ENCODE data around the gene LIN54. TPM values are rescaled to one million over a fixed set of nuclear protein-coding genes. Genes with fewer than 3 reads are reported as not detected.

Gene LIN54
- total and polyA plus RNA-seq, 9 of the 15 experiments (the other 6 are each of a cell fraction or from before 2014, with no cell fraction given) = 2.2 to 22.5 (median 15.8) TPM

DNA sequence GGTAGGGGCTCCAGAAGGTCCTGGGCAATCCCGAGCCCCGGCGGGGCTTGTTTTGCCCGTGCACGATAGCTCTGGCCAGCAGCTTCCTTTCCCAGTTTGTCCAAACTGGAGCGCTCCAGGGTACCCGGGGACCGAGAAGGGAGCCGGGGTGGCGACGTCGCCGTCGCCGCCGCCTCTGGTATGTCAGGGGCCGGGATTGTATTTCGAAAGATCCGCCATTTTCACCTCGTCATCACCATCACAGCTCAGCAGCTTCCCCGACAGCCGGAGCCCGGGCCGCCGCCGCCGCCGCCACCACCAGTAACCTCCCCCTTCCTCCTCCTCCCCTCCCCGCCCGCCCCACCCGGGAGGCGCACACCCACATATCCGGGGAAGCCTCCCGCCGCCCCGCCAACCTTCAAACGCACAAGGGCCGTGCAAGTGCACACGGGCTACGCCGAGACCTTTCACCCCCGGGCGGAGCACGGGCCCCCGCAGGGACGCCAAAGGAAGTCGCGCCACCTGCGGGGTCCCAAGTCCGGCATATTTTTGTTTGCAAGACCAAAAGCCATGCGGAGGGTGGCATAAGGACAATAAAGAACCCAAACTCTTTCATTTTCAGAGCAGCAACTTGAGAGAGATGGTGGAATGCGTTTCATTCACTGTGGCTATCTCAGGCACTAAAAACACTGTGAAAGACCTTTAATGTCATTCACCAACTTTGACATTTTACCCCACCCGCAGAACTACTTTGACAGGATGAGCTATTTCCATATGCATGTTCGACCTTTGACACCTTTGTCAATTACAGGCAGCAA, at the start of gene LIN54 (continued):
- TF ChIP-seq TCF3 (CRISPR knock-in tag; IDR thresholded peaks at IDR 0.05) = 0 out of 2 replicates have a peak, but pooled peaks have one; percentile 5
- no peak for TF ChIP-seq POLR3G (IDR thresholded peaks at IDR 0.05; ENCODE audit: extremely low read depth, insufficient read length, insufficient replicate concordance)
- no peak for TF ChIP-seq ZFP1 (CRISPR knock-in tag; IDR thresholded peaks at IDR 0.05)
- TF ChIP-seq, protein P1, sequence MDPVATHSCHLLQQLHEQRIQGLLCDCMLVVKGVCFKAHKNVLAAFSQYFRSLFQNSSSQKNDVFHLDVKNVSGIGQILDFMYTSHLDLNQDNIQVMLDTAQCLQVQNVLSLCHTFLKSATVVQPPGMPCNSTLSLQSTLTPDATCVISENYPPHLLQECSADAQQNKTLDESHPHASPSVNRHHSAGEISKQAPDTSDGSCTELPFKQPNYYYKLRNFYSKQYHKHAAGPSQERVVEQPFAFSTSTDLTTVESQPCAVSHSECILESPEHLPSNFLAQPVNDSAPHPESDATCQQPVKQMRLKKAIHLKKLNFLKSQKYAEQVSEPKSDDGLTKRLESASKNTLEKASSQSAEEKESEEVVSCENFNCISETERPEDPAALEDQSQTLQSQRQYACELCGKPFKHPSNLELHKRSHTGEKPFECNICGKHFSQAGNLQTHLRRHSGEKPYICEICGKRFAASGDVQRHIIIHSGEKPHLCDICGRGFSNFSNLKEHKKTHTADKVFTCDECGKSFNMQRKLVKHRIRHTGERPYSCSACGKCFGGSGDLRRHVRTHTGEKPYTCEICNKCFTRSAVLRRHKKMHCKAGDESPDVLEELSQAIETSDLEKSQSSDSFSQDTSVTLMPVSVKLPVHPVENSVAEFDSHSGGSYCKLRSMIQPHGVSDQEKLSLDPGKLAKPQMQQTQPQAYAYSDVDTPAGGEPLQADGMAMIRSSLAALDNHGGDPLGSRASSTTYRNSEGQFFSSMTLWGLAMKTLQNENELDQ (CRISPR knock-in tag; IDR thresholded peaks at IDR 0.05; ENCODE audit: borderline replicate concordance) = no peak
- TF ChIP-seq, protein P2, sequence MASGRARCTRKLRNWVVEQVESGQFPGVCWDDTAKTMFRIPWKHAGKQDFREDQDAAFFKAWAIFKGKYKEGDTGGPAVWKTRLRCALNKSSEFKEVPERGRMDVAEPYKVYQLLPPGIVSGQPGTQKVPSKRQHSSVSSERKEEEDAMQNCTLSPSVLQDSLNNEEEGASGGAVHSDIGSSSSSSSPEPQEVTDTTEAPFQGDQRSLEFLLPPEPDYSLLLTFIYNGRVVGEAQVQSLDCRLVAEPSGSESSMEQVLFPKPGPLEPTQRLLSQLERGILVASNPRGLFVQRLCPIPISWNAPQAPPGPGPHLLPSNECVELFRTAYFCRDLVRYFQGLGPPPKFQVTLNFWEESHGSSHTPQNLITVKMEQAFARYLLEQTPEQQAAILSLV (tag; IDR thresholded peaks at IDR 0.05) = no peak
- TF ChIP-seq, protein P3, sequence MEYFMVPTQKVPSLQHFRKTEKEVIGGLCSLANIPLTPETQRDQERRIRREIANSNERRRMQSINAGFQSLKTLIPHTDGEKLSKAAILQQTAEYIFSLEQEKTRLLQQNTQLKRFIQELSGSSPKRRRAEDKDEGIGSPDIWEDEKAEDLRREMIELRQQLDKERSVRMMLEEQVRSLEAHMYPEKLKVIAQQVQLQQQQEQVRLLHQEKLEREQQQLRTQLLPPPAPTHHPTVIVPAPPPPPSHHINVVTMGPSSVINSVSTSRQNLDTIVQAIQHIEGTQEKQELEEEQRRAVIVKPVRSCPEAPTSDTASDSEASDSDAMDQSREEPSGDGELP (CRISPR knock-in tag; IDR thresholded peaks at IDR 0.05; ENCODE audit: borderline replicate concordance) = 0 out of 2 replicates have a peak, but pooled peaks have one; percentile 10
- TF ChIP-seq MED1 (CRISPR knock-in tag; IDR thresholded peaks at IDR 0.05; ENCODE audit: borderline replicate concordance) = no peak
- TF ChIP-seq SMAD3 (CRISPR knock-in tag; conservative IDR thresholded peaks at IDR 0.05) = no peak
- TF ChIP-seq, protein P4, sequence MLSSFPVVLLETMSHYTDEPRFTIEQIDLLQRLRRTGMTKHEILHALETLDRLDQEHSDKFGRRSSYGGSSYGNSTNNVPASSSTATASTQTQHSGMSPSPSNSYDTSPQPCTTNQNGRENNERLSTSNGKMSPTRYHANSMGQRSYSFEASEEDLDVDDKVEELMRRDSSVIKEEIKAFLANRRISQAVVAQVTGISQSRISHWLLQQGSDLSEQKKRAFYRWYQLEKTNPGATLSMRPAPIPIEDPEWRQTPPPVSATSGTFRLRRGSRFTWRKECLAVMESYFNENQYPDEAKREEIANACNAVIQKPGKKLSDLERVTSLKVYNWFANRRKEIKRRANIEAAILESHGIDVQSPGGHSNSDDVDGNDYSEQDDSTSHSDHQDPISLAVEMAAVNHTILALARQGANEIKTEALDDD (IDR thresholded peaks at IDR 0.05) = no peak
- no peak for TF ChIP-seq CHD2 (IDR thresholded peaks at IDR 0.05; ENCODE audit: low read depth, low read length)
- no peak for TF ChIP-seq RAD21 (CRISPR knock-in tag; conservative IDR thresholded peaks at IDR 0.05 in 1 of 2, IDR thresholded peaks at IDR 0.05 in 1 of 2)
- no peak for TF ChIP-seq ZNF23 (CRISPR knock-in tag; IDR thresholded peaks at IDR 0.05)
- TF ChIP-seq CC2D1A (IDR thresholded peaks at IDR 0.05) = no peak
- TF ChIP-seq TAF1 (IDR thresholded peaks at IDR 0.05; ENCODE audit: control insufficient read depth, extremely low read depth, insufficient read depth, low read length, severe bottlenecking) = no peak
- no peak for TF ChIP-seq MCM2 (IDR thresholded peaks at IDR 0.05; ENCODE audit: low read depth)
- TF ChIP-seq, protein P5, sequence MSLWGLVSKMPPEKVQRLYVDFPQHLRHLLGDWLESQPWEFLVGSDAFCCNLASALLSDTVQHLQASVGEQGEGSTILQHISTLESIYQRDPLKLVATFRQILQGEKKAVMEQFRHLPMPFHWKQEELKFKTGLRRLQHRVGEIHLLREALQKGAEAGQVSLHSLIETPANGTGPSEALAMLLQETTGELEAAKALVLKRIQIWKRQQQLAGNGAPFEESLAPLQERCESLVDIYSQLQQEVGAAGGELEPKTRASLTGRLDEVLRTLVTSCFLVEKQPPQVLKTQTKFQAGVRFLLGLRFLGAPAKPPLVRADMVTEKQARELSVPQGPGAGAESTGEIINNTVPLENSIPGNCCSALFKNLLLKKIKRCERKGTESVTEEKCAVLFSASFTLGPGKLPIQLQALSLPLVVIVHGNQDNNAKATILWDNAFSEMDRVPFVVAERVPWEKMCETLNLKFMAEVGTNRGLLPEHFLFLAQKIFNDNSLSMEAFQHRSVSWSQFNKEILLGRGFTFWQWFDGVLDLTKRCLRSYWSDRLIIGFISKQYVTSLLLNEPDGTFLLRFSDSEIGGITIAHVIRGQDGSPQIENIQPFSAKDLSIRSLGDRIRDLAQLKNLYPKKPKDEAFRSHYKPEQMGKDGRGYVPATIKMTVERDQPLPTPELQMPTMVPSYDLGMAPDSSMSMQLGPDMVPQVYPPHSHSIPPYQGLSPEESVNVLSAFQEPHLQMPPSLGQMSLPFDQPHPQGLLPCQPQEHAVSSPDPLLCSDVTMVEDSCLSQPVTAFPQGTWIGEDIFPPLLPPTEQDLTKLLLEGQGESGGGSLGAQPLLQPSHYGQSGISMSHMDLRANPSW (CRISPR knock-in tag; IDR thresholded peaks at IDR 0.05) = no peak
- TF ChIP-seq, protein P6, sequence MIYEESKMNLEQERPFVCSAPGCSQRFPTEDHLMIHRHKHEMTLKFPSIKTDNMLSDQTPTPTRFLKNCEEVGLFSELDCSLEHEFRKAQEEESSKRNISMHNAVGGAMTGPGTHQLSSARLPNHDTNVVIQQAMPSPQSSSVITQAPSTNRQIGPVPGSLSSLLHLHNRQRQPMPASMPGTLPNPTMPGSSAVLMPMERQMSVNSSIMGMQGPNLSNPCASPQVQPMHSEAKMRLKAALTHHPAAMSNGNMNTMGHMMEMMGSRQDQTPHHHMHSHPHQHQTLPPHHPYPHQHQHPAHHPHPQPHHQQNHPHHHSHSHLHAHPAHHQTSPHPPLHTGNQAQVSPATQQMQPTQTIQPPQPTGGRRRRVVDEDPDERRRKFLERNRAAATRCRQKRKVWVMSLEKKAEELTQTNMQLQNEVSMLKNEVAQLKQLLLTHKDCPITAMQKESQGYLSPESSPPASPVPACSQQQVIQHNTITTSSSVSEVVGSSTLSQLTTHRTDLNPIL (CRISPR knock-in tag; IDR thresholded peaks at IDR 0.05) = no peak
